Lower leg skin (tissue), 4 donors: ENCODE results near the gene IPO5. TPM values are rescaled to one million over a fixed set of nuclear protein-coding genes. Genes with fewer than 3 reads are reported as not detected.
"Not testable (repeated sequence)": the region's sequence is repeated elsewhere in the genome, so short reads cannot be mapped to it uniquely, and the experiment has no call there.

ENCODE experiments used
- DNase-seq, 2 donors: peaks; one replicate each; pipeline ENCODE4 v3.0.0-alpha.2; 2019; ENCODE audit warnings: low spot score in 2 of 2
- H3K4me3 ChIP-seq: fragments of 200-600 bp; sonication (generic); 2 replicates; pipeline ENCODE4 v1.5.1; 2017; ENCODE audit warnings: mild to moderate bottlenecking, low read depth; ENCODE audit not compliant: poor library complexity, severe bottlenecking
- CTCF ChIP-seq, 3 donors: fragments of 450-650 bp; IDR thresholded peaks; one replicate each; pipeline ENCODE4 v1.5.1; 2016; ENCODE audit warnings: antibody characterized with exemption in 3 of 3, mild to moderate bottlenecking in 3 of 3, moderate library complexity in 2 of 3
- POLR2A ChIP-seq, 2 donors: fragments of 450-650 bp; IDR thresholded peaks; one replicate each; pipeline ENCODE4 v1.6.1; 2016 to 2017; ENCODE audit warnings: antibody characterized with exemption in 2 of 2, mild to moderate bottlenecking in 1 of 2, moderate library complexity in 1 of 2
- WGBS, 2 donors: methylation state at CpG; one replicate each; pipeline ENCODE4 v1.1.5; 2018; 5-methylcytosine and 5-hydroxymethylcytosine counted together
- intact Hi-C: fragments of 100-400 bp; cut with DNase I; formaldehyde crosslinking; loops from one replicate; pipeline ENCODE4 v1.15.0; 2023; ENCODE audit warnings: low total_unique reads
- total RNA-seq, 4 donors: library from RNA; depleted of rRNA; stranded (reverse); fragments of >200 nt; gene quantifications; one replicate each; pipeline ENCODE4 v1.1.0, GENCODE V29; 2016

Gene IPO5
- total RNA-seq, 4 donors from 2014 or later = 52.5 to 89.5 (median 75.0) TPM

- intact Hi-C loops = no loop called here
- no peak for TF ChIP-seq CTCF (IDR thresholded peaks at IDR 0.05)
- no peak for TF ChIP-seq POLR2A (IDR thresholded peaks at IDR 0.05)
- DNase-seq = peak in 1 of 2 donors; percentile 25
- 58 to 61% methylated on average over 19 of the region's 19 CpGs for WGBS, 2 donors
- H3K4me3 ChIP-seq = no peak overlapping the region
These were observed 80.1 kb downstream of the IPO5 start for GRCh38 chr13:98033277-98034247.

GRCh38 chr13:98035373-98035772 lies 81.9 kb downstream of the IPO5 start:
- intact Hi-C loops = no loop called here
- no peak for DNase-seq
- WGBS, 2 donors = 68 to 87% methylated on average over 5 of the region's 5 CpGs
- no peak for TF ChIP-seq CTCF (IDR thresholded peaks at IDR 0.05)
- no peak for TF ChIP-seq POLR2A (IDR thresholded peaks at IDR 0.05)
- no peak overlapping the region for H3K4me3 ChIP-seq

- intact Hi-C loops = not testable (repeated sequence)
- 83 to 93% methylated on average over 12 of the region's 12 CpGs for WGBS, 2 donors
These were observed 83.3 kb downstream of the IPO5 start for GRCh38 chr13:98036564-98037302.

GRCh38 chr13:98039261-98039660 lies 85.8 kb downstream of the IPO5 start:
- TF ChIP-seq CTCF (IDR thresholded peaks at IDR 0.05) (no peak), POLR2A (IDR thresholded peaks at IDR 0.05) (no peak)
- intact Hi-C loops = no loop called here
- WGBS, 2 donors = 97 to 98% methylated on average over 7 of the region's 7 CpGs
- DNase-seq = peak in 1 of 2 donors; percentile 81
- no peak overlapping the region for H3K4me3 ChIP-seq

More at GRCh38 chr13:98036564-98037302, 83.3 kb downstream of the IPO5 start:
- peak in 1 of 2 donors; percentile 54 for DNase-seq
- H3K4me3 ChIP-seq = not testable (repeated sequence)

- no peak overlapping the region for H3K4me3 ChIP-seq
- intact Hi-C loops = no loop called here
- TF ChIP-seq CTCF (IDR thresholded peaks at IDR 0.05) (no peak), POLR2A (IDR thresholded peaks at IDR 0.05) (no peak)
- DNase-seq = peak in 1 of 2 donors; percentile 49
- WGBS, 2 donors = 78 to 89% methylated on average over 10 of the region's 10 CpGs
These were observed 86.5 kb downstream of the IPO5 start for GRCh38 chr13:98039964-98040363.
